Liver (tissue), 3 donors: ENCODE data around the gene KAT6B.

ENCODE experiments used
- FOXA2 ChIP-seq: IDR thresholded peaks from 2 replicates; pipeline ENCODE4 v1.6.1; 2016; ENCODE audit warnings: antibody characterized with exemption
- GABPA ChIP-seq, 2 donors: IDR thresholded peaks in 1 of 2; conservative IDR thresholded peaks in 1 of 2; 2 replicates each; pipeline ENCODE4 v1.6.1; 2016; ENCODE audit warnings: antibody characterized with exemption in 2 of 2, mild to moderate bottlenecking in 1 of 2, moderate library complexity in 1 of 2
- HNF4A ChIP-seq, 2 donors: conservative IDR thresholded peaks; 2 replicates each; pipeline ENCODE4 v1.6.1; 2016; ENCODE audit warnings: antibody characterized with exemption in 2 of 2, mild to moderate bottlenecking in 2 of 2
- MAX ChIP-seq: IDR thresholded peaks from 2 replicates; pipeline ENCODE4 v1.6.1; 2016; ENCODE audit warnings: antibody characterized with exemption
- NR2F2 ChIP-seq: IDR thresholded peaks from 2 replicates; pipeline ENCODE4 v1.6.1; 2016; ENCODE audit warnings: antibody characterized with exemption
- RAD21 ChIP-seq, 2 donors: IDR thresholded peaks; 2 replicates each; pipeline ENCODE4 v1.6.1; 2016; ENCODE audit warnings: antibody characterized with exemption in 2 of 2, mild to moderate bottlenecking in 2 of 2
- REST ChIP-seq: IDR thresholded peaks from 2 replicates; pipeline ENCODE4 v1.6.1; 2016; ENCODE audit warnings: antibody characterized with exemption, mild to moderate bottlenecking
- RXRA ChIP-seq, 2 donors: IDR thresholded peaks; 2 replicates each; pipeline ENCODE4 v1.6.1; 2017 to 2018; ENCODE audit warnings: antibody characterized with exemption in 2 of 2, mild to moderate bottlenecking in 1 of 2
- SP1 ChIP-seq: IDR thresholded peaks from 2 replicates; pipeline ENCODE4 v1.6.1; 2018; ENCODE audit warnings: antibody characterized with exemption, mild to moderate bottlenecking
- TAF1 ChIP-seq: conservative IDR thresholded peaks from 2 replicates; pipeline ENCODE4 v1.6.1; 2016; ENCODE audit warnings: antibody characterized with exemption, mild to moderate bottlenecking
- YY1 ChIP-seq: IDR thresholded peaks from 2 replicates; pipeline ENCODE4 v1.6.1; 2016; ENCODE audit warnings: antibody characterized with exemption, mild to moderate bottlenecking
- TF ChIP-seq, protein P1 (sequence below): fragments of 150-350 bp; IDR thresholded peaks from 2 replicates; pipeline ENCODE4 v1.5.1; 2017; ENCODE audit warnings: improper control_type of control experiment, low read depth, low read length; ENCODE audit not compliant: missing input control
- TF ChIP-seq, protein P2 (sequence below): IDR thresholded peaks from 2 replicates; pipeline ENCODE4 v1.6.1; 2016; ENCODE audit warnings: antibody characterized with exemption
- donor health status: healthy.
- donor health status: healthy.

DNA sequence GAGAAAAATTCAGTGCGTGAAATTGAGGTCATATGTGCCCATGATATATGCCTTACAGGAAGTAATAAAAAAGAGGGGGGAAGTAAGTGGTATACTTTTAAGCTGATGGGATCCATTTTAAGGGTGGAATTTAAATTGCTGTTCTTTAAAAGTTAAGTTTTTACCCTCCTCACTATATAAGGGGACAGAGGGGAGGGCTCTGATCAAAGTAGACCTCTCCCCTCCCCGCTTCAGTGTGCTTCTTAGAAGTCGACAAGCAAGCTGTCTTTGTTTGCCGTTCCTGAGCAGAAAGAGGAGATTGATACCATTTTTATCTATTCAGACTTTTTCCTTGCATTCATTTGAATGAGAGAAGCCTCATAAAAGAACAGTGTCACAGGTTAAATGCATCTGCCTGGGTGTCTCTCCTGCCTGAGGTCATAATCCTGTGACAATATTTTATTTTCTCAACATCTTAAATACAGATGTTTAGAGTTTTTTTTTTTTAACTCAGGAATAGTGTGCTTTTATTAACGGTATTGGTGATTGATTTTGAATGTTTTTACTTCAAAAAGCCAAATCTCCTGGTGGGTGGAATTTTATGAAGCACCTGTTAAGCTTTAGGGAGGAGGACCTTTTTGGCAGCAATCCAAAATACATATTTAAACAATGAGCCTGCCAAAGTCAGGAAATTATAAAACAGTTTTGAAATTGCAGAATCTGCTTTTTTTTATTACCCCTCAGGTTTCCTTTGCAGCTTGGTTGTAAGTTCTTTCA is 141.7 kb downstream of the KAT6B start:
- TF ChIP-seq SP1 (no peak), MAX (no peak), RXRA (IDR thresholded peaks at IDR 0.05) (peak; percentile 12 to 29), HNF4A (conservative IDR thresholded peaks at IDR 0.05) (peak; percentile 19 to 22), RAD21 (IDR thresholded peaks at IDR 0.05) (peak; percentile 21 to 34), FOXA2 (no peak), YY1 (no peak), REST (peak; percentile 16), GABPA (IDR thresholded peaks at IDR 0.05 in 1 of 2, conservative IDR thresholded peaks at IDR 0.05 in 1 of 2) (no peak), TAF1 (no peak), NR2F2 (no peak)
- TF ChIP-seq, protein P1, sequence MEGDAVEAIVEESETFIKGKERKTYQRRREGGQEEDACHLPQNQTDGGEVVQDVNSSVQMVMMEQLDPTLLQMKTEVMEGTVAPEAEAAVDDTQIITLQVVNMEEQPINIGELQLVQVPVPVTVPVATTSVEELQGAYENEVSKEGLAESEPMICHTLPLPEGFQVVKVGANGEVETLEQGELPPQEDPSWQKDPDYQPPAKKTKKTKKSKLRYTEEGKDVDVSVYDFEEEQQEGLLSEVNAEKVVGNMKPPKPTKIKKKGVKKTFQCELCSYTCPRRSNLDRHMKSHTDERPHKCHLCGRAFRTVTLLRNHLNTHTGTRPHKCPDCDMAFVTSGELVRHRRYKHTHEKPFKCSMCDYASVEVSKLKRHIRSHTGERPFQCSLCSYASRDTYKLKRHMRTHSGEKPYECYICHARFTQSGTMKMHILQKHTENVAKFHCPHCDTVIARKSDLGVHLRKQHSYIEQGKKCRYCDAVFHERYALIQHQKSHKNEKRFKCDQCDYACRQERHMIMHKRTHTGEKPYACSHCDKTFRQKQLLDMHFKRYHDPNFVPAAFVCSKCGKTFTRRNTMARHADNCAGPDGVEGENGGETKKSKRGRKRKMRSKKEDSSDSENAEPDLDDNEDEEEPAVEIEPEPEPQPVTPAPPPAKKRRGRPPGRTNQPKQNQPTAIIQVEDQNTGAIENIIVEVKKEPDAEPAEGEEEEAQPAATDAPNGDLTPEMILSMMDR: no peak
- TF ChIP-seq, protein P2, sequence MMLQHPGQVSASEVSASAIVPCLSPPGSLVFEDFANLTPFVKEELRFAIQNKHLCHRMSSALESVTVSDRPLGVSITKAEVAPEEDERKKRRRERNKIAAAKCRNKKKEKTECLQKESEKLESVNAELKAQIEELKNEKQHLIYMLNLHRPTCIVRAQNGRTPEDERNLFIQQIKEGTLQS: no peak
